Left ventricle myocardium superior (tissue), 1 donor: Measurements from ENCODE around the gene OPCML. TPM values are rescaled to one million over a fixed set of nuclear protein-coding genes. Genes with fewer than 3 reads are reported as not detected.

Experiments used
- ATAC-seq: fragments of 200-7000 bp; cut with Tn5 transposase; one replicate; pipeline ENCODE4 v1.9.1; 2020; ENCODE audit warnings: mild to moderate bottlenecking, moderate library complexity
- DNase-seq: peaks from one replicate; pipeline ENCODE4 v3.0.0-alpha.2; 2020
- intact Hi-C: fragments of 100-400 bp; cut with micrococcal nuclease; formaldehyde crosslinking; loops from one replicate; pipeline ENCODE4 v1.11.0; 2022
- total RNA-seq: library from RNA; stranded (reverse); fragmentation: NEBNext Ultra II Directional; extraction: Animal tissue kit (Norgen Biotek cat#: 25700); gene quantifications from one replicate; pipeline ENCODE4 v1.2.1, GENCODE V29; 2021
- donor health status: DM: no; HTN: yes; CAD: no; lungs with severe emphysema.

Gene OPCML
- total RNA-seq, 1 donor from 2014 or later = 0.37 TPM

DNA sequence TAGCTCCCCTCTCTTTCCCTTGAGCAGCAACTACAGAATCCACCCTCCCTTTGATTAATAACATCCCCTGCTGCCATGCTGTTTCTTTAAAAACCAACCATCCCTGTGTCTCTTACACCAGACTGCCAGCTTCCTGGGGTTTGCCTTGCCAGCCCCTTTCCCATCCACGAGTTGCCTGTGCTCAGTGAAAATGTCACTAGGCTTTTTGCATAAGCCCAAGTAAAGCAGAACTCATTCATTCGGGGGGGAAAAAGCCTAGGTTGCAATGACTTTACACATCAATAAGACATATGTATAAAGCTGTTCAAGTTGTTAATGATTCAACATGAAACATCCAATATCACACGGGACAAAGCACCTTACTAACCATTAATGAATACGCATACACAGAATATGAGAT lies 398.7 kb downstream of the OPCML start:
- ATAC-seq (no peak), DNase-seq (no peak)
- intact Hi-C loops = loop anchor here (10.0 kb wide), 1 partner anchor 691 kb away; no protein-coding TSS in a partner anchor

DNA sequence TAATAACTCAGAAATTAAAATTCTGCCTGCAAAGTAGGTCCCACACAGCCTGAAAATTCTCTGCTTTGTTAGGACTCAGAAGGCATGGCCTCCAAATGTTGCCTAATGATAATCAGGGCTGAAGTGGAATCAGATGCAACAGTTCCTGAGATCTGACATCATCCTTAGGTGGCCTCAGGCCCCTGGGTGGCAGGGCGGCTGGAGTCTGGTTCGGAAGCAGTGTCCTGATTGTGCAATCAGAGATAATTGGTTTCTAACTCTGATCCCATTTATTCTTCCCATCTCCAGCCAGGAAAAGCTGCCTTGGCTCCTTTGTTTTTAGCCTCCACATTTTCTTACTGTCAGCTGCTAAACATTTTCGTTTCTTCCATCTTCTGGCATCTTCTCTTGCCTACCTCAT lies 399.3 kb downstream of the OPCML start:
- intact Hi-C loops = loop anchor here (10.0 kb wide), 1 partner anchor 692 kb away; no protein-coding TSS in a partner anchor
- no peak for DNase-seq
- no peak for ATAC-seq

DNA sequence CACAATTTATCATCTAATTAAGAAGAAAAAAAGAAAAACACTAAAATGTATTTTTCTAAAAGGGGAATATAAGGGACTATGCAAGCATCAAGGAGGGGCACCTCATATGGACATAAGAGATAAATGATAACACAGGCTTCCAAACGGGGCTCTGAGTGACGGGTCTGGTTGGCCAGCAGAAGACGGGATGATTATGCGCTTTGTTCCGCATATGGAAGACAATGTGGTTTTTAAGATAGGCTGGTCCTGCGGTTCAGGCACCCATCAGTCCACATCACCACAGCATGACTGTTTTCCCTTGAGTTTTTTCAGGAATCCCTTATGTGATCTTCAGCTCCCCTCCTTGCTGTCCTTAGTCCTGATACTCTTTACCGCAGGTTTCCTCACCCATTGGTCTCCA lies 404.6 kb downstream of the OPCML start:
- intact Hi-C loops = no loop called here
- ATAC-seq (no peak), DNase-seq (no peak)

DNA sequence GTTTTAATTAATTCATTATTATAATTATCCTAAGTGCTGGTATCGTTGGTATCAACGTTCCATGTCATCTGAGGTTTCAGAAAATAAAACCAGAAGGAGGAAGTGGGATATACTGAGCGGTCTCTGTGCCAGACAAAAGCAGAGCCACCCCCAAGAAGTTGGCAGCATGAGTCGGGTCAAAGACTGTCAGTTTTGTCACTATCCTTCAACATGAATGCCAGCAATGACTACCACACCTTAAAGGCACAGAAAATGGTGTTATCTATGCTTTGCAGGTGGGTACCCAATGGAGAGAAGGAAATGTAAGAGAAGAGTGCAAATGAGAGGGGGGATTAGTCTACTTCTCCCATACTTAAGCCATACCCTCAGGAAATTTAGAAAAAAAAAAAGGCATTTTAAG lies 408.5 kb downstream of the OPCML start:
- intact Hi-C loops = no loop called here
- ATAC-seq (no peak), DNase-seq (no peak)

DNA sequence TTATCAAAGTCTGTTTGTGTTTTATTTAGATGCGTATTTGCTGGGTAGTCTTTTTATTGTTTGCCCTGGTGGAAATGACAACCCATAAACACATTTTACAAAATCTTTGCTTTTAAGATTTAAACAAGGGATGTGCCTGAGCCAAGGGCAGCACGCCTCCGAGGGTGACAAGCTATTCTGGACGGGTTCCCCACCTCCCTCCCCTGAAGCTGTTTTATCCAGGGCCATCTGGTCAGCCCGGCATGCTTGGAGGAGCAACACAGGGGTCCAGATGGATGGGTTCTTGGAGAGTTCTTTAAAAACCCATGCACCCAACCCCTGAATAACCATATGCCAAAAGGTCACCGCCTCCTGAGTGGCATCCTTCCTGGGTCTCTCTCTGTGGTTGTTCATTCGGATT lies 408.9 kb downstream of the OPCML start:
- DNase-seq = no peak
- intact Hi-C loops = no loop called here
- no peak for ATAC-seq

DNA sequence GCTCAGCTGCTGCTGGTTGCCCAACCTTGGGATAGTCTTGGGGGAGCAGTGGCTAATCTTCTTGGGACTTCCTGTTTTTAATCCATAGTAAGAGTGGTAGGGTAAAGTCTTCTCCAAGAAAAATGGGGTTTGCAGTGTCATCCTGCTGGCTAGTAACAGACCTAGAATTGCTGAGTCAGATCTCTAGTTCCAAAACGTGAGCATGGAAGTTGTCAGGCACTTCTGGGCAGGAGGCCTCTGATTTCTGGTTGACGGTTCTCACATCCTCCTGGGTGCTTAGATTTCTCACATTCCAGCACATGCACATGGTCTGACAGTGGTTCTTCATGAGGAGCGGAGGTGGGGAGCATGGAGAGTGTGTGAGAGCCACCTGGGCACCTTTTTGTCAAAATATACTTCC lies 410.0 kb downstream of the OPCML start:
- intact Hi-C loops = no loop called here
- no peak for DNase-seq
- ATAC-seq = no peak

DNA sequence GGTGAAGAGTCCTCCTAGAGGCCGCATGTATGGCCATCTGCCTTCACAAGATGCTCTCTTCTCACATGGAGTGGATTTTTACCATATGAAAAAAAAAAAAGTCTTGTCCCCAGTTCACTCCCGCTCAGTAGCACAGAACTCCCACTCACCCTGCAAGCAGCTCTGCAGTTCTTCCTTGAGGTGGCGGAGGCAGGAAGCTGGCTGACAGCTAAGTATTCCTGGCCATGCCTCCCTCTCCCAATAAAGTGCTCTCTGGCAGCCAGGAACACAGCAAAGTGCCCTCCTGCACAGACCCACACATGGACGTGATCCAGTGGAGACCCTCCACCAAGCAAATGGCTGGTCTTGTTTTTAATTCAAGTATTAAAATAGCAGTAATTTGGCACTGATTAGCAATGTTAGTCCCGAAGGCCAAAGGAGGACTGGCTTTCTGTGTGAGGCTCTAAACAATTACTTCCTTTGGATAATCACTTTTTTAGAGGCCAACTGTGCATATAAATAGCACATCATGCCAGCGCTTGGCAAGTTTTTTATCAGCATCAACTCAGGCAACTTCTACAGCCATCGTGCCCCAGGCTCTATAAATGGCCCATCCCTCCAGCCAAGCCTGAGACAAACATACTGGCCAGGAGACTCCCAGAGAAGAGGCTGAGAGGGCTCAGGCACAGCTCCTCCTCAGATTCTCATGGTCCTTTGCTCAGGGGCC lies 413.6 kb downstream of the OPCML start:
- DNase-seq (peak; percentile 46), ATAC-seq (peak; percentile 98)
- intact Hi-C loops = no loop called here

DNA sequence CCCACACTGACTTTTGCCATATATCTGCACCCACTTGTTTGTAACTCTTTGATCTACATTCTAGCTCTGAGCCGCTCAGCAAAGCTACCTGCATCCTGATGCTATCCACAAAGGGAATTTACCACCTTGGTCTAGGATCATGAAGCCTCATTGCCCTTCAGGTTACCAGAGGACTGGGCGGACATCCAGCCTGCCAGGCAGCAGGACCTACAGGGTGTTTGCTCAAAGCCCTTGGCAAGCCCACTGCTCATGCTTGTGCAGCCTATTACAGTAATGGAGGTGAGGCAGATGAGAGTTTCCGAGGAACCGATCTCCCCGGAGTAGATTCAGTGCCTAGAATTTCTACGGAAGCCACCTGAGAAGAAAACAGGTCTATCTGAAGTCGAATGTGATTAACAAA lies 417.2 kb downstream of the OPCML start:
- DNase-seq (peak; percentile 72), ATAC-seq (peak; percentile 78)
- intact Hi-C loops = no loop called here

DNA sequence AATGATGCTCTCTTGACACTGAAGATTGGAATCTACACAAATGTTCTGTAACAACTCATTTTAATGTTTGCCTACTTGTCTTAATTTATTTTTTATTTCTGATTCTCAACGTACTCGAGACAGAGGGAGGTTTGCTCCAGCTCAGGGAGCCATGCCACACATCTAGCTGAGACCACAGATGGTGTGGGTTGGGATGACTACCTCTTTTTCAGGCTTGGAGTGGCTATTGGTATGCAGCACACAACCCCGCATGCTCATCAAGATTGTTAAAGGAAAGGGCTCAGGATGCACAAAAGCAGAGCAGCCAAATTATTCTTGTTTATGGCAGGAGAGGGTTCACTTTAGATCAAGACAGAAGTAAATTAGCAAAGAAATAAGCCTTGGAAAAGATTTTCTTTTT lies 424.5 kb downstream of the OPCML start:
- ATAC-seq = no peak
- intact Hi-C loops = no loop called here
- DNase-seq = no peak

DNA sequence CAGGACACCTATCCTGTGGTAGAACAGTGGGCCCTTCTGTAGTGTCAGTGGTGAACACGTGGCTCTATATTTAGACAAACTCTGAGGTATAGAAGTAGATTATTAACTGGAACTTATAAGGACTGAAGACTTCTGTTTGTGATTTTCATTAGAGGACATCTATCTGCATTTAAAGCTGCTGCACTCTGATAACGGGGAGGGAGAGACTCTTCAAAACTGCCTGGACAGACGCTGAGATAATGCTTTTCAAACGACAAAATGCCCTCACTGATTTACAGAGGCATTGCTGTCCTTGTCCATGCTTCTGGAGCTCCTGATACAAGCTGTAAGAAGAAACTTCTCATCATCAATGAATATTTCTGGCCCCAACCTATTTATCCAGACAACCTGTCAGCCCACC lies 425.2 kb downstream of the OPCML start:
- intact Hi-C loops = no loop called here
- ATAC-seq (no peak), DNase-seq (no peak)

DNA sequence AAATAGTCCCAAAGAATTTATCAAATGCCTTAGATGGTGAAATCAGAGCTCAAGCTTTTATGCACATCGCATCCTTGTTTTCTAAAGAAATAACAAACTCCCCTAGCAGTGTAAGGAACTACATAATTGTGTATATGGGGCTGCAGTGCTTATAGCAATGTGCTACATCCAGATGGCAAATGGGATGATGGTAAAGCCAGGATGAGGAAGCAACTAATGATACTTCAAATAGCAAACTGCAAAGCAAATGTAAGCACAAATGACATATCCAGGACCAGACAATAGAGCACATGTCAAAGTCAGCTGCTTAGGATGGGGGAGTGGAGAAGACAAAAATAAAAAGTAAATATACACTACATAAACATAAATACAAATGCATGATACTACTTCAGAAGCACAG lies 425.9 kb downstream of the OPCML start:
- intact Hi-C loops = no loop called here
- DNase-seq (no peak), ATAC-seq (no peak)

DNA sequence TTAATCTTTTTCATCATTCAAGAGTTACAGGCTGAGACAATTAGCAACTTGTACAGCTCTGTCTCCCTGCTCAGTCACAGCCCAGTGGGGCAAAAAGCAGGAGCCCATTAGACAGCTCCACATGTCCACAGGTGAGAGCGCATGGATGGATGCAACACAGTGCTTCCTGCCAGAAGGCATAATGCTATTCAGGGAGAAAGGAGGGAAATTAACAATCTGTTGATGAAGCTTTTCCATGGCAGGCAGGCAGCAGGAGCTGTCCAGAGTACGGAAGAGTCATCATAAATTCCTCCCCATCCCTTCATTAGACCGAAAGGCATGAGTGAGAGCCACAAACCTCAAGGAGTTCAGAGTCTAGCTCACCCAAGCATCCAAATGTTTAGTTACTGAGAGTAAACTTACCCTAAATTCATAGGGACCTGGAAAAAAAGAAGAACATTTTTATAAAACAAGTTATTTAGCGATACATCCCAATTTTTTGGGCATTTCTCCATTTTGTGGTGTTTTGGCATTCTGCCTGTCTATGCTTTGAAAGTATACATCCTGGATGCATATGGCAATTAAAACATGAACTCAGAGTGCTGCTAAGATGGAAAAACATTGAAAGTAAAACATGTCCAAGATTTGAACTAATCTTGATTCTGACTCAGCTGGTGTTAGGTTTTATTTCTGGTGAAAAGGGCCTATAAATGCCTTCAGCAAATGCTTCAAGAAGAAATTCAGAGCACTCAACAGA lies 428.1 kb downstream of the OPCML start:
- intact Hi-C loops = no loop called here
- ATAC-seq (no peak), DNase-seq (no peak)

DNA sequence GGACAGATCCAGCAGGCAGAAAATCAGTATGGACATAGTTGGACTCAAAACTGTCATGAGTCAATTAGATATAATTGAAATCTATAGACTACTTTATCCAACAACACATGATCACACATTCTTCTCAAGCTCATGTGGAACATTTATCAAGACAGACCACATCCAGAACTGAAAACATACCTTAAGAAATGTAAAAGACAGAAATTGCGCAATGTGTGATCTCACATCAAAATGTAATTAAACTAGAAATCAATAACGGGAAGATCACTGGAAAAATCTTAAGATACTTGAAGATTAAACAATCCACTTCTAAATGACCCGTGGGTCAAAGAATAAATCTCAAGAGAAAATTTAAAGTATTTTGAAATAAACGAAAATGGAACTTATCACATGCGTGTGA lies 435.3 kb downstream of the OPCML start:
- intact Hi-C loops = no loop called here
- DNase-seq = no peak
- no peak for ATAC-seq

DNA sequence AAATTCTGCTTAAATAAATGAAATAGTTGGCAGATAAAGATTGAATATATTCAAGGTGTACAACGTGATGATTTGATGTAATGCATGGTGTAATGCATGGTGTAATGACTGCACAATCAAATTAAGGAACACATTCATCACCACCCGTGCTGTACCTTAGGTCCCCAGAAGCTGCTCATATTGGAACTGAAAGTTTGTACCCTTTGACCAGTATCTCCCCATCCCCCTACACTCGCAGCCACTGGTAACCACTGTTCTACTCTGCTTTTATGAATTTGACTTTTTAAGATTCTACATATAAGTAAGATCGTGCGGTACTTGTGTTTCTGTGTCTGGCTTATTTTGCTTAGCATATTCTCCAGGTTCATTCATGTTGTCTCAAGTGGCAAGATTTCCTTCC lies 445.8 kb downstream of the OPCML start:
- DNase-seq (no peak), ATAC-seq (no peak)
- intact Hi-C loops = loop anchor here (10.0 kb wide), 2 partner anchors 68 to 748 kb away; no protein-coding TSS in a partner anchor

DNA sequence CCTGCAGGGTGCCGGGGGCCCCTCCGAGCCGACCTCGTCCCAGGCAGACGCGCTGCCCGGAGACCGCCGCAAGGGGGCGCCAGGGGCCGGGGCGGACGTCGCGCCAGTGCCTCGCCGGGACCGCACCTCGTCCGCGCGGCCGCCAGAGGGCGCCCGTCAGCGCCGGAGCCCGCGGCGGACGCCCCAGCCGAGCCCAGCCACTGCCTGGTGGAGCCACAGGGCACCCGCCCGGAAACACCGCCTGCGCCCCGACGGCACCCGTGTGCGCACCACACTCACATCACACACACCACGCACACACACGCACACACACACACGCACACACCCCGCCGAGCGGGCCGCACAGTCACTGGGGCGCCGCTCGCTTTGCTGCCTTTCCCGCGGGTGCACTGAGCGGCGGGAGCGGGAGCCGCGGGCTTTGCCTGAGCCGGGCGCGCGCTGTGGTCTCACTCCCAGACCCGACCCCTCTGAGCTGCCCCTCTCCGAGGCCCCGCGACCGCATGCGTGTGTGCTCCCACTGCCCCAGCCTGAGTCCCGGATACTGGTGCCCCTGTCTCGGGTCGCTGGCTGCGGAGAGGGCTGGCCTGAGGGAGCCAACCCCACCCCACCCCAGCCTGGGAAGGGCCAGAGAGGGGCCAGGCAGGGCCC lies 449.3 kb downstream of the OPCML start:
- peak; percentile 97 for ATAC-seq
- DNase-seq = peak; percentile 84
- intact Hi-C loops = loop anchor here (10.0 kb wide), 2 partner anchors 72 to 752 kb away; no protein-coding TSS in a partner anchor

DNA sequence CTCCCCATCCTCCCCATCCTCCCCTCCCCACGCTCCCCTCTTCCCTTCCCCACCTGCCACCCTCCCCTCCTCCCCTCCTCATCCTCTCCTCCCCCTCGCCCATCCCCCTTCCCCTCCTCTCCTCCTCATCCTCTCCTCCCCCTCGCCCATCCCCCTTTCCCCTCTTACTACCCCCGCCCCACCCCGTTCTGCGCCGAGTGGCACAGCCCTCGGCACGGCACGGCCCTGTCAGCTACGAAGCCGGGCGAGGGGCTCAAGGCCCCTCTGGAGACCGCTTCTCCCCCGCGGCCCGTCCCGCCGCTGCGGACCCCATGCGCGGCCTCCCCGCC lies 449.9 kb downstream of the OPCML start:
- intact Hi-C loops = loop anchor here (10.0 kb wide), 2 partner anchors 72 to 752 kb away; no protein-coding TSS in a partner anchor
- DNase-seq = no peak

DNA sequence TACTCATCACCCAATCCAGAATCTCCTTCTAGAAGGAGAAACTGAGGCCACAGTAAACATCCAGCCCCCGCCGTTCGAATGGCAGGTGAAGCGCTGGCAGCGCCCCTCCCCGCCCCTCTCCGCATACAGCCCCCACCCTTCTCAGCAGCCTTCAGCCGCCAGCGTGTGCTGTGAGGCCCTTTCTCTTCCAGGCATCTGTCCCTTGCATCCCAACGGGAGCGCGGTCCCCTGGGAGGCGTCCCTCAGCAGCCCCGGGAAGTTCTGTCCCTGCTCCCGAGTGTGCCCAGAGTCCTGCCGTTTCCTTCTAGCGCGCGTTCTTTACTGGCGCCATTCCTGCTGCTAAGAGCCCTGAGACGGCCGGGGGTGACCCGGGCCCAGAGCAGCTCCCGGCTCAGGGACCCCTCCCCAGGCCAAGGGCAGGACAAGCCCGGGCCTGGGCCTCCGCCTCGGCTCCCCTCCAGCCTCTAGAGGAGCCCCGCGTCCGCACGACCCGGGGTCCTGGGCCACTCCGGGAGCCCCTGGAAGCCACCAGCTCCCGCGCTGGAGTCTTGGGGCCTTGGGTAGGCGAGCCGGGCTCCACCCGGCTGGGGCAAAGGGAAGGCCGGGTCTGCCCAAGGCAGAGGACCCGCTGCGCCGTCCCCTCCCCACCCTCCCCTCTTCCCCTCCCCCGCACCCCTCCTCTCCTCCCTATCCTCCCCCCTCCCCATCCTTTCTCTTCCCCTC lies 450.4 kb downstream of the OPCML start:
- intact Hi-C loops = loop anchor here (10.0 kb wide), 2 partner anchors 73 to 753 kb away; no protein-coding TSS in a partner anchor
- DNase-seq (no peak), ATAC-seq (no peak)

More for the DNA sequence above, 449.9 kb downstream of the OPCML start:
- no peak for ATAC-seq

DNA sequence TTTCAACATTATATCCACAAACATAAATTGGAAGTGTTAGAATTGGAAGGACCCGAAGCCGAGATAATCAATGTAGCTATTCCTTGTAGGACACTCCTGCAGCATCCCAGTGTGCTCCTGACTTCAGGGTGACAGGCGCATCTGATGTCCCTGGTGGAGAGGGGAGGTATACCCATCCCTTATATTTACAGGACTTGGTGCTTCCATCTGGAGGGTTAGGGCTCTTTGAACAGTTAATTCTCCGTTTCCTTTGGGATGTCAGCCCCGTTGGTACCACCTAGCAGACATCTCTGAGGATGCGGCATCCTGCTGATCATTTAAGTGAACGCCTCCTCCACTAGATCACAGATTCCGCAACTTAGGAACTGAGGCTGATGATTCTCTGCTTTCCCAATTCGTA lies 451.3 kb downstream of the OPCML start:
- ATAC-seq (no peak), DNase-seq (no peak)
- intact Hi-C loops = loop anchor here (10.0 kb wide), 2 partner anchors 74 to 754 kb away; no protein-coding TSS in a partner anchor

DNA sequence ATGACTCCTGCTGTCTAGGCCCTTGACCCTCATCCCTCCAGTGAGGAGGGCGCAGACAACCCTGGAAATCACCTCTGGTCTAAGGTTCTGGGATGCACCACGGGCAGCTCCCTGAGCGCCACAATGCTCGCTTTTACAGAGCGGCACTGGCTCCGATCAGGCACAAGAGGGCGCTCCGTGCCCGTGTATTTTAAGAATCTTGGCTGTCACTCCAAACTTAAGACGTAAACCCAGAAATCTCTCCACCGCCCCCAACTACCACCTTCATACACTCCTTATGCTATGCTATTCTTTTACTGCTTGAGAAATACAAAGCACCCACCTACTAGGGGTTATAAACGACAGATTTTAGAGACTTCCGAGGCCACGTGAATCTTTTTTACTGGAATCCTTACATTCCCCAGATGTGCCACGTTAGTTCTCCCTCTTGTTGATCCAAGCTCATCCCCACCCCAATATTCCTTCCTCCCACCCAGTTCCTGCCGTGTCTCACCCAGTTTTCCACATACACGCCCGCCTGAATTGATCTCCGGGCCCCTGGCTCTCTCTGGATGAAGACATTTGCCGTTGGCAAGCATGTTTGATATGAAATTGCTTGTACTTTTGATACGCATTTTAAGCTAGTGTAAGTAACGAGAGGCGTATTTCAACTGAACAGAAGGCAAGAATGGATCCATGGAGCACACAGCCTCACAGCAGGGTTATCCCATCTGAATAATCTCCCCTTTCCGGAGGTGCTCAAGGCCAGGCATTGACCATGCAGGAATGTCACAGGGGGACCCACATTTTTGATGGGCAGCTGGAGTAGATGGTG lies 453.5 kb downstream of the OPCML start:
- DNase-seq (peak; percentile 55), ATAC-seq (peak; percentile 39)
- intact Hi-C loops = no loop called here
